SK-N-SH (cell line): ENCODE measurements around the gene MST1. TPM values are rescaled to one million over a fixed set of nuclear protein-coding genes. Genes with fewer than 3 reads are reported as not detected.

Experiments
- CTCF ChIA-PET: fragments of 300-600, 350-600 bp; formaldehyde crosslinking; extraction: SDS; loops from one replicate; lab custom pipeline; 2021; lab: Yijun Ruan, JAX
- POLR2A ChIA-PET: fragments of 350-600 bp; sonication (Branson Sonifier 250); formaldehyde crosslinking; extraction: SDS; loops from one replicate; lab custom pipeline; 2020; ENCODE audit warnings: antibody characterized with exemption, inconsistent platforms; lab: Yijun Ruan, JAX
- DNase-seq: peaks from one replicate; pipeline ENCODE4 v3.0.0; 2012
- H2AFZ ChIP-seq: fragments of 200-600 bp; sonication (generic); 2 replicates; pipeline ENCODE4 v1.8.1; 2016; ENCODE audit warnings: antibody characterized with exemption, mild to moderate bottlenecking, low read depth
- H3F3A ChIP-seq: fragments of 200-600 bp; sonication (generic); replicated peaks from 2 replicates; pipeline ENCODE3; 2016; ENCODE audit warnings: antibody characterized with exemption, mild to moderate bottlenecking; ENCODE audit not compliant: insufficient read depth
- H3K27ac ChIP-seq, 2 experiments: fragments of 200-500 bp in 1 of 2; fragments of 200-600 bp in 1 of 2; sonication (Bioruptor generic) in 1 of 2; sonication (generic), shearing (Covaris generic) in 1 of 2; 2 replicates each; pipeline versions ENCODE4 v1.5.1 to v1.6.1; 2014 to 2016; ENCODE audit warnings: low read depth in 2 of 2, inconsistent platforms in 1 of 2, low read length in 1 of 2, mild to moderate bottlenecking in 1 of 2, mixed read lengths in 1 of 2
- H3K27me3 ChIP-seq: fragments of 200-600 bp; sonication (generic), shearing (Covaris generic); 2 replicates; pipeline ENCODE4 v1.6.1; 2016; ENCODE audit warnings: mixed run types; ENCODE audit not compliant: insufficient read depth
- H3K36me3 ChIP-seq, 2 experiments: fragments of 200-500 bp in 1 of 2; fragments of 200-600 bp in 1 of 2; sonication (Bioruptor generic) in 1 of 2; sonication (generic) in 1 of 2; replicated peaks in 1 of 2; 2 replicates each; pipeline versions ENCODE3 to v1.5.1; 2014 to 2016; ENCODE audit warnings: low read length in 1 of 2, mild to moderate bottlenecking in 1 of 2; ENCODE audit not compliant: insufficient read depth in 2 of 2, control insufficient read depth in 1 of 2
- H3K4me1 ChIP-seq, 2 experiments: fragments of 200-500 bp in 1 of 2; fragments of 200-600 bp in 1 of 2; sonication (Bioruptor generic) in 1 of 2; sonication (generic), shearing (Covaris generic) in 1 of 2; 2 replicates each; pipeline versions ENCODE4 v1.5.1 to v1.6.1; 2014 to 2016; ENCODE audit warnings: low read depth in 1 of 2, low read length in 1 of 2, mixed run types in 1 of 2; ENCODE audit not compliant: insufficient read depth in 2 of 2, control insufficient read depth in 1 of 2
- H3K4me2 ChIP-seq: fragments of 200-600 bp; sonication (generic), shearing (Covaris generic); 2 replicates; pipeline ENCODE4 v1.6.1; 2017; ENCODE audit warnings: mixed run types
- H3K4me3 ChIP-seq, 2 experiments: fragments of 200-500 bp in 1 of 2; fragments of 200-600 bp in 1 of 2; sonication (Bioruptor generic) in 1 of 2; sonication (generic), shearing (Covaris generic) in 1 of 2; 2 replicates each; pipeline versions ENCODE4 v1.5.1 to v1.8.1; 2014 to 2016; ENCODE audit warnings: low read depth in 2 of 2, inconsistent platforms in 1 of 2, low read length in 1 of 2, mild to moderate bottlenecking in 1 of 2, mixed read lengths in 1 of 2, moderate library complexity in 1 of 2
- H3K79me2 ChIP-seq: fragments of 200-600 bp; sonication (generic); 2 replicates; pipeline ENCODE4 v1.8.1; 2017; ENCODE audit warnings: mild to moderate bottlenecking; ENCODE audit not compliant: insufficient read depth
- H3K9ac ChIP-seq: fragments of 200-600 bp; sonication (generic); 2 replicates; pipeline ENCODE4 v1.6.1; 2017; ENCODE audit warnings: mixed run types
- H3K9me2 ChIP-seq: fragments of 200-600 bp; sonication (generic); 2 replicates; pipeline ENCODE4 v1.6.1; 2017; ENCODE audit warnings: mixed run types
- H3K9me3 ChIP-seq: fragments of 200-600 bp; sonication (generic); 2 replicates; pipeline ENCODE4 v1.6.1; 2017; ENCODE audit warnings: mixed run types, mild to moderate bottlenecking, moderate library complexity
- H4K20me1 ChIP-seq: fragments of 200-600 bp; sonication (generic); 2 replicates; pipeline ENCODE4 v1.6.1; 2017; ENCODE audit warnings: mild to moderate bottlenecking, mixed run types; ENCODE audit not compliant: insufficient read depth
- CHD2 ChIP-seq: fragments of 150-350 bp; IDR thresholded peaks from 2 replicates; pipeline ENCODE4 v1.6.1; 2018; ENCODE audit warnings: low read length; ENCODE audit not compliant: partially characterized antibody
- CTCF ChIP-seq: fragments of 200-600 bp; sonication (generic); IDR thresholded peaks from 2 replicates; pipeline ENCODE4 v1.6.1; 2017; ENCODE audit warnings: antibody characterized with exemption, mild to moderate bottlenecking, moderate library complexity
- FOSL2 ChIP-seq: IDR thresholded peaks from 2 replicates; pipeline ENCODE4 v1.4.0; 2012; ENCODE audit warnings: low read depth, mild to moderate bottlenecking, moderate library complexity, borderline replicate concordance
- FOXJ3 ChIP-seq: sonication (generic); formaldehyde crosslinking; IDR thresholded peaks from 2 replicates; pipeline ENCODE4 v1.5.1; 2020; ENCODE audit warnings: mild to moderate bottlenecking, missing genetic modification reagents
- FOXM1 ChIP-seq: IDR thresholded peaks from 2 replicates; pipeline ENCODE4 v1.4.0; 2012; ENCODE audit warnings: low read depth, mild to moderate bottlenecking
- NFIC ChIP-seq: IDR thresholded peaks from 2 replicates; pipeline ENCODE4 v1.4.0; 2012; ENCODE audit warnings: borderline replicate concordance
- PBX3 ChIP-seq: IDR thresholded peaks from 2 replicates; pipeline ENCODE4; 2012
- RAD21 ChIP-seq: IDR thresholded peaks from 2 replicates; pipeline ENCODE4 v1.6.1; 2012; ENCODE audit warnings: mild to moderate bottlenecking, low read length
- RCOR1 ChIP-seq: fragments of 150-350 bp; IDR thresholded peaks from 2 replicates; pipeline ENCODE4 v1.6.1; 2017; ENCODE audit warnings: antibody characterized with exemption, low read length
- REST ChIP-seq: IDR thresholded peaks from 2 replicates; pipeline ENCODE4 v1.6.1; 2012; ENCODE audit warnings: mild to moderate bottlenecking, low read depth, low read length, moderate library complexity
- SMC3 ChIP-seq: IDR thresholded peaks from 2 replicates; pipeline ENCODE4 v1.6.1; 2012; ENCODE audit warnings: low read depth, low read length, improper control_type of control experiment
- TAF1 ChIP-seq: IDR thresholded peaks from 2 replicates; pipeline ENCODE4 v1.6.1; 2012; ENCODE audit warnings: low read depth, mild to moderate bottlenecking, low read length, moderate library complexity, borderline replicate concordance
- TCF12 ChIP-seq: IDR thresholded peaks from 2 replicates; pipeline ENCODE4 v1.4.0; 2012
- TEAD4 ChIP-seq: IDR thresholded peaks from 2 replicates; pipeline ENCODE4 v1.4.0; 2012; ENCODE audit warnings: mild to moderate bottlenecking, borderline replicate concordance; ENCODE audit not compliant: insufficient read depth
- USF1 ChIP-seq: IDR thresholded peaks from 2 replicates; pipeline ENCODE4 v1.4.0; 2012; ENCODE audit warnings: low read depth, borderline replicate concordance
- YY1 ChIP-seq: IDR thresholded peaks from 2 replicates; pipeline ENCODE4 v1.4.0; 2012; ENCODE audit warnings: low read depth, mild to moderate bottlenecking
- ZBTB33 ChIP-seq: IDR thresholded peaks from 2 replicates; pipeline ENCODE4 v1.4.0; 2012; ENCODE audit warnings: low read depth, borderline replicate concordance
- WGBS: methylation state at CpG from one replicate; pipeline ENCODE4 v1.1.6; 2017; ENCODE audit warnings: low lambda C conversion rate; 5-methylcytosine and 5-hydroxymethylcytosine counted together
- polyA plus RNA-seq, 3 experiments: library from polyadenylated mRNA; depleted of rRNA; stranded (reverse); fragments of >200 nt; gene quantifications; 2 replicates each; pipeline ENCODE4 v1.2.3, GENCODE V29; 2012

MST1 gene
- polyA plus RNA-seq, 1 of the 3 experiments (the other 2 are of a cell fraction), result 35.1 TPM

- Histone ChIP-seq H3K9ac (no peak overlapping the region), H3K9me3 (no peaks in the 10 kb centered on the region), H3K4me2 (no peak overlapping the region), H4K20me1 (no peaks in the 10 kb centered on the region), H3K4me3 (no peak overlapping the region), H3F3A (peaks cover 6% of the 10 kb centered on the region), H3K4me1 (peaks cover under 1 to 15% of the 10 kb centered on the region in 2 experiments; a peak in 1 of 4 replicates), H3K27ac (no peak overlapping the region), H3K27me3 (no peaks in the 10 kb centered on the region), H2AFZ (no peak overlapping the region), H3K9me2 (no peaks in the 10 kb centered on the region), H3K36me3 (peaks cover 0 to 35% of the 10 kb centered on the region in 2 experiments), H3K79me2 (peaks cover 2% of the 10 kb centered on the region; the same call in 1 of the 2 replicates)
- TF ChIP-seq PBX3 (no peak), CTCF (no peak), ZBTB33 (no peak), FOSL2 (no peak), SMC3 (no peak), YY1 (no peak), NFIC (no peak), USF1 (no peak), FOXJ3 (CRISPR knock-in tag) (no peak), RCOR1 (no peak), TCF12 (no peak), TEAD4 (no peak), FOXM1 (no peak), RAD21 (no peak), CHD2 (no peak), TAF1 (no peak), REST (no peak)
- ChIA-PET CTCF (interaction anchor here (1.1 to 7.9 kb wide), 3 partner anchors 15 to 178 kb away, joined by 4 to 76 read pairs (median 24); no protein-coding TSS in a partner anchor), POLR2A (no interaction called here)
- 87% methylated on average over 7 of the region's 14 CpGs for WGBS
- peak; percentile 17 for DNase-seq
These were observed 28.1 kb upstream of the MST1 start for GRCh38 chr3:49717211-49717958.
